Heart left ventricle (tissue), 16 donors: ENCODE results near the gene EID2B. TPM values are rescaled to one million over a fixed set of nuclear protein-coding genes. Genes with fewer than 3 reads are reported as not detected.

Experiments used
- ATAC-seq, 4 donors: fragments of 200-7000 bp; cut with Tn5 transposase; one replicate each; pipeline ENCODE4 v1.9.1; 2020 to 2022; ENCODE audit warnings: moderate library complexity in 4 of 4, mild to moderate bottlenecking in 3 of 4, moderate number of reproducible peaks in 1 of 4
- DNase-seq, 5 donors: peaks; one replicate each; pipeline ENCODE4 v3.0.0-alpha.2; 2020
- H3K27ac ChIP-seq, 12 donors: fragments of 200-600 bp; sonication (generic) in 4 of 12; one replicate each; pipeline versions ENCODE4 v1.5.0 to v1.8.0; 2016 to 2022; ENCODE audit warnings: mild to moderate bottlenecking in 2 of 12
- H3K27me3 ChIP-seq, 9 donors: fragments of 200-600 bp; sonication (generic) in 2 of 9; one replicate each; pipeline versions ENCODE4 v1.5.1 to v1.8.0; 2016 to 2022; ENCODE audit warnings: mild to moderate bottlenecking in 3 of 9
- H3K36me3 ChIP-seq, 9 donors: fragments of 200-600 bp; sonication (generic) in 2 of 9; one replicate each; pipeline versions ENCODE4 v1.5.0 to v1.8.0; 2018 to 2022; ENCODE audit warnings: mild to moderate bottlenecking in 2 of 9
- H3K4me1 ChIP-seq, 12 donors: fragments of 200-600 bp; sonication (generic) in 4 of 12; one replicate each; pipeline versions ENCODE4 v1.5.0 to v1.8.0; 2016 to 2022; ENCODE audit warnings: mild to moderate bottlenecking in 3 of 12
- H3K4me3 ChIP-seq, 12 donors: fragments of 200-600 bp; sonication (generic) in 4 of 12; one replicate each; pipeline versions ENCODE4 v1.5.0 to v1.8.0; 2017 to 2022; ENCODE audit warnings: mild to moderate bottlenecking in 9 of 12, moderate library complexity in 4 of 12
- H3K9me3 ChIP-seq, 12 donors: fragments of 200-600 bp; sonication (generic) in 4 of 12; one replicate each; pipeline versions ENCODE4 v1.5.0 to v1.8.0; 2016 to 2022; ENCODE audit warnings: mild to moderate bottlenecking in 1 of 12
- POLR2A ChIP-seq, 2 donors: fragments of 450-650 bp; IDR thresholded peaks; one replicate each; pipeline ENCODE4 v1.6.1; 2017; ENCODE audit warnings: antibody characterized with exemption in 2 of 2, mild to moderate bottlenecking in 2 of 2, moderate library complexity in 2 of 2
- WGBS, 4 donors: extraction: QIAGEN DNeasy Blood & Tissue Kit in 2 of 4; methylation state at CpG; one replicate each; pipeline versions ENCODE4 v1.1.5 to v1.1.7; 2013 to 2018; 5-methylcytosine and 5-hydroxymethylcytosine counted together
- intact Hi-C, 10 donors: fragments of 100-400 bp; cut with DNase I; formaldehyde crosslinking; loops; one replicate each; pipeline versions ENCODE4 v1.11.1 to v1.14.2; 2022
- polyA plus RNA-seq, 2 donors: library from polyadenylated mRNA; stranded (reverse); fragments of 200-250 nt; gene quantifications; one replicate each; pipeline ENCODE4 v1.2.3, GENCODE V29; 2013
- total RNA-seq, 9 donors: library from RNA; depleted of rRNA in 2 of 9; stranded (reverse); fragments of >200 nt in 2 of 9; fragmentation: NEBNext Ultra II Directional in 3 of 9; extraction: Animal tissue kit (Norgen Biotek cat#: 25700) in 3 of 9; gene quantifications; one replicate each; pipeline versions ENCODE4 v1.1.0 to v1.2.4, GENCODE V29; 2016 to 2023
- TF ChIP-seq, protein P1 (sequence below), 12 donors: fragments of 200-600 bp; sonication (generic) in 4 of 12; IDR thresholded peaks; one replicate each; pipeline versions ENCODE4 v1.5.0 to v1.8.0; 2018 to 2022; ENCODE audit warnings: antibody characterized with exemption in 12 of 12, mild to moderate bottlenecking in 5 of 12
- donor health status: ischemic (EF 13 %, LVEDD 7.1; RV severe dilation, severe dysfunction).
- donor health status: healthy with polysubstance abuse.
- donor health status: DM: no; HTN: yes; CAD: no.
- donor health status: DM: no; HTN: no; CAD: no.
- donor health status: ischemic (EF 25% LVEDD 6.9; RV normal size, moderate dysfunction).
- donor health status: ischemic (EF 25% LVEDD 5.7; RV mildly dilated, moderate dysfunction).
- donor health status: healthy.
- donor health status: DM: yes; HTN: yes; CAD: no.
- donor health status: ischemic (EF 35%, LVEDD 5.7; RV mildly dilated, moderate dysfunction).
- donor health status: nonischemic (EF 11% LVEDD 7.7; RV severe dilation, severe dysfunction).
- donor health status: DM: yes; HTN: yes; CAD: no.
- donor health status: PGD.
- donor health status: ischemic (EF 29% LVEDD 5.4; RV normal size, mild dysfunction).
- donor health status: nonischemic (EF 23%, LVEDD 6.1; RV moderate dilation, normal function).

Gene EID2B
- total and polyA plus RNA-seq, 11 donors: 1.1 to 5.1 (median 2.7) TPM

GRCh38 chr19:39563408-39563807, 30.8 kb upstream of the EID2B start:
- WGBS, 4 donors: 62 to 86% (median 77%) methylated on average over 2 of the region's 2 CpGs
- Histone ChIP-seq H3K9me3 (no peaks in the 10 kb centered on the region), H3K27me3 (peaks cover 0 to 19% (median 0%) of the 10 kb centered on the region in 9 donors), H3K27ac (no peak overlapping the region), H3K4me3 (no peak overlapping the region), H3K4me1 (peaks cover 0 to 11% (median 0%) of the 10 kb centered on the region in 12 donors), H3K36me3 (no peaks in the 10 kb centered on the region)
- intact Hi-C loops: no loop called here
- TF ChIP-seq, protein P1, sequence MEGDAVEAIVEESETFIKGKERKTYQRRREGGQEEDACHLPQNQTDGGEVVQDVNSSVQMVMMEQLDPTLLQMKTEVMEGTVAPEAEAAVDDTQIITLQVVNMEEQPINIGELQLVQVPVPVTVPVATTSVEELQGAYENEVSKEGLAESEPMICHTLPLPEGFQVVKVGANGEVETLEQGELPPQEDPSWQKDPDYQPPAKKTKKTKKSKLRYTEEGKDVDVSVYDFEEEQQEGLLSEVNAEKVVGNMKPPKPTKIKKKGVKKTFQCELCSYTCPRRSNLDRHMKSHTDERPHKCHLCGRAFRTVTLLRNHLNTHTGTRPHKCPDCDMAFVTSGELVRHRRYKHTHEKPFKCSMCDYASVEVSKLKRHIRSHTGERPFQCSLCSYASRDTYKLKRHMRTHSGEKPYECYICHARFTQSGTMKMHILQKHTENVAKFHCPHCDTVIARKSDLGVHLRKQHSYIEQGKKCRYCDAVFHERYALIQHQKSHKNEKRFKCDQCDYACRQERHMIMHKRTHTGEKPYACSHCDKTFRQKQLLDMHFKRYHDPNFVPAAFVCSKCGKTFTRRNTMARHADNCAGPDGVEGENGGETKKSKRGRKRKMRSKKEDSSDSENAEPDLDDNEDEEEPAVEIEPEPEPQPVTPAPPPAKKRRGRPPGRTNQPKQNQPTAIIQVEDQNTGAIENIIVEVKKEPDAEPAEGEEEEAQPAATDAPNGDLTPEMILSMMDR (IDR thresholded peaks at IDR 0.05): no peak
- TF ChIP-seq POLR2A (IDR thresholded peaks at IDR 0.05): no peak
- DNase-seq: no peak
- no peak for ATAC-seq

DNA sequence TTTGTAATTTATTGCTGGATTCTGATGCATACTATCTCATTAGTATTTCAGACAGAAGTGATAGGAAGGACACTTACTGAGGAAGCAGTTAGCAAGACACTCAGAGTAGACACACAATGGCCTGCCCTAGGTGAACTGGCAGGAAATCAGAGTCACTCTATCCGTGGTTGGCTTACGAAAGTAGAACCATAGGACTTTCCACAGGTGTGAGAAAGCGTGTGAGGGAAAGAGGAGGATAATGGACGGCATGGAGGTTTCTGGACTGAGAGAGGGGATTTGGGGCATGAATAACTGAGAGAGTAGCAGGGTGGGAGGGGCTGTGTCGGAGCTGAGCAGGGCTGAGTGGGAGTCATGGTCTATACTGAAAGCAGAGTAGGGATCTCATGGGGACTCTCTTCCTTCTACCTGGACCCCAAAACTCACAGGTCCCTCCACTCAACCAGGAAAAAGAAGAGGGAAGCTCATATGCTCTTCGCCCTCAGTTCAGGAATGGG, 26.0 kb upstream of the EID2B start:
- H3K27ac ChIP-seq: peak overlapping the region in 1 of 12 donors; percentile 89
- no peaks in the 10 kb centered on the region for H3K36me3 ChIP-seq
- H3K27me3 ChIP-seq: peaks cover 0 to 3% (median 0%) of the 10 kb centered on the region in 9 donors
- H3K9me3 ChIP-seq: no peaks in the 10 kb centered on the region
- ATAC-seq: no peak
- H3K4me1 ChIP-seq: peaks cover 0 to 40% (median 0%) of the 10 kb centered on the region in 12 donors
- intact Hi-C loops: loop anchor here in 6 of 10 donors (5.0 to 10.0 kb wide), 4 partner anchors 114 to 406 kb away; partner anchors contain the start of gene FBL (in 3 of the 6)
- 66 to 75% (median 71%) methylated on average over 6 of the region's 6 CpGs for WGBS, 4 donors
- TF ChIP-seq POLR2A (IDR thresholded peaks at IDR 0.05): no peak
- TF ChIP-seq, protein P1 (IDR thresholded peaks at IDR 0.05): no peak
- H3K4me3 ChIP-seq: no peak overlapping the region
- DNase-seq: no peak

GRCh38 chr19:39557811-39558623, 25.4 kb upstream of the EID2B start:
- ATAC-seq (peak in 2 of 4 donors; percentile 31 to 44), DNase-seq (no peak)
- TF ChIP-seq, protein P1 (IDR thresholded peaks at IDR 0.05): no peak
- TF ChIP-seq POLR2A (IDR thresholded peaks at IDR 0.05): no peak
- H3K9me3 ChIP-seq: no peaks in the 10 kb centered on the region
- peak overlapping the region in 2 of 12 donors; percentile 16 to 17 for H3K4me3 ChIP-seq
- H3K27me3 ChIP-seq: peaks cover 0 to 3% (median 0%) of the 10 kb centered on the region in 9 donors
- intact Hi-C loops: loop anchor here in 6 of 10 donors (5.0 to 10.0 kb wide), 4 partner anchors 114 to 407 kb away; partner anchors contain the start of gene FBL (in 3 of the 6)
- H3K27ac ChIP-seq: peak overlapping the region in 1 of 12 donors; percentile 89
- 69 to 74% (median 73%) methylated on average over 5 of the region's 5 CpGs for WGBS, 4 donors
- no peaks in the 10 kb centered on the region for H3K36me3 ChIP-seq
- peaks cover 0 to 41% (median 0%) of the 10 kb centered on the region in 12 donors for H3K4me1 ChIP-seq

GRCh38 chr19:39555883-39556282, 23.2 kb upstream of the EID2B start:
- H3K27me3 ChIP-seq: no peaks in the 10 kb centered on the region
- WGBS, 4 donors: 18 to 47% (median 35%) methylated on average over 1 of the region's 1 CpG

More at GRCh38 chr19:39555883-39556282, 23.2 kb upstream of the EID2B start:
- TF ChIP-seq, protein P1 (IDR thresholded peaks at IDR 0.05): no peak
- no peak for TF ChIP-seq POLR2A (IDR thresholded peaks at IDR 0.05)
- ATAC-seq (no peak), DNase-seq (no peak)
- H3K27ac ChIP-seq: no peak overlapping the region
- intact Hi-C loops: loop anchor here in 6 of 10 donors (5.0 to 10.0 kb wide), 4 partner anchors 116 to 409 kb away; partner anchors contain the start of gene FBL (in 3 of the 6)
- peaks cover 0 to 56% (median 0%) of the 10 kb centered on the region in 12 donors for H3K4me1 ChIP-seq
- H3K4me3 ChIP-seq: no peak overlapping the region
- no peaks in the 10 kb centered on the region for H3K9me3 ChIP-seq
- no peaks in the 10 kb centered on the region for H3K36me3 ChIP-seq
